ENCODE measurements around the gene RTTN. TPM values are rescaled to one million over a fixed set of nuclear protein-coding genes. Genes with fewer than 3 reads are reported as not detected.
"Not testable (repeated sequence)": the region's sequence is repeated elsewhere in the genome, so short reads cannot be mapped to it uniquely, and the experiment has no call there.

The RTTN gene
- total and polyA plus RNA-seq, 10 of the 15 experiments (the other 5 are each of a cell fraction or from before 2014, with no cell fraction given): 9.4 to 36.6 (median 15.7) TPM

DNA sequence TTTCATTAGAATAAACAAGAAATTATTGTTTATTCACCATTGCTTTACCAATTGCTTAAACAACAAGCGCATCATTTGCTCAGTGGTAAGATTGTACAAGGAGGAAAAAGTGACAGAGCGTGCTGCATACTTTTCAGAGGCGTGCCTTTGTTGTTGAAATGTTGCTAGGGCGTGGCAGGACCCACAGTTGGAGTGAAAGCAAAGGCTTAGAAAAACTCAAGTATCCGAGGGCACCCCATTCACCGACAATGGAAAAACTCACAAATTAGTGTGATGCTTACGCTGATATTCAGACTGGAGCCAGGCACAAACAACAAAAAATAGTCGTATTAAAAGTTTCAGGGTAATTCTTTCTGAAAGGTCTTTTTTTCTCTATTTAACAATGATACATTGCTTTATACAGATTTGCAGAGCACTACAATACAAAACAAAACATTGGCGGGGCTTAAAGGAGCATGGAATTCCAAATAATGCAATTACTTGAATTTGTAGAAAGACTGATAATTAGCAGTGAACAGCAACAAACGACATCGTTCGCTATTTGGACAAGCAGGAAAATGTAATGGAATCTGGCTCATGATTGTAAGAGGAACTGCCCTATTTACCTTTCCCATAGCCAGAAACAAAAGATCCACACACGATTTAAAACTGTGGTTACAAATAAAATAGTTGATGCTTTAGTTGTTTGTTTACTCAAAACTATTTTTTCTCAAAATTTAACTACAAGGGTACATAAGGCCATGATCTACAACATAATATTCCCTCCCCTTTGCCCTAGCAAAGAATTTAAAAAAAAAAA lies 37.8 kb upstream of the RTTN start (continued):
- TF ChIP-seq, protein P1, sequence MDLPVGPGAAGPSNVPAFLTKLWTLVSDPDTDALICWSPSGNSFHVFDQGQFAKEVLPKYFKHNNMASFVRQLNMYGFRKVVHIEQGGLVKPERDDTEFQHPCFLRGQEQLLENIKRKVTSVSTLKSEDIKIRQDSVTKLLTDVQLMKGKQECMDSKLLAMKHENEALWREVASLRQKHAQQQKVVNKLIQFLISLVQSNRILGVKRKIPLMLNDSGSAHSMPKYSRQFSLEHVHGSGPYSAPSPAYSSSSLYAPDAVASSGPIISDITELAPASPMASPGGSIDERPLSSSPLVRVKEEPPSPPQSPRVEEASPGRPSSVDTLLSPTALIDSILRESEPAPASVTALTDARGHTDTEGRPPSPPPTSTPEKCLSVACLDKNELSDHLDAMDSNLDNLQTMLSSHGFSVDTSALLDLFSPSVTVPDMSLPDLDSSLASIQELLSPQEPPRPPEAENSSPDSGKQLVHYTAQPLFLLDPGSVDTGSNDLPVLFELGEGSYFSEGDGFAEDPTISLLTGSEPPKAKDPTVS (IDR thresholded peaks at IDR 0.05; ENCODE audit: low read depth, low read length): no peak
- TF ChIP-seq, protein P2, sequence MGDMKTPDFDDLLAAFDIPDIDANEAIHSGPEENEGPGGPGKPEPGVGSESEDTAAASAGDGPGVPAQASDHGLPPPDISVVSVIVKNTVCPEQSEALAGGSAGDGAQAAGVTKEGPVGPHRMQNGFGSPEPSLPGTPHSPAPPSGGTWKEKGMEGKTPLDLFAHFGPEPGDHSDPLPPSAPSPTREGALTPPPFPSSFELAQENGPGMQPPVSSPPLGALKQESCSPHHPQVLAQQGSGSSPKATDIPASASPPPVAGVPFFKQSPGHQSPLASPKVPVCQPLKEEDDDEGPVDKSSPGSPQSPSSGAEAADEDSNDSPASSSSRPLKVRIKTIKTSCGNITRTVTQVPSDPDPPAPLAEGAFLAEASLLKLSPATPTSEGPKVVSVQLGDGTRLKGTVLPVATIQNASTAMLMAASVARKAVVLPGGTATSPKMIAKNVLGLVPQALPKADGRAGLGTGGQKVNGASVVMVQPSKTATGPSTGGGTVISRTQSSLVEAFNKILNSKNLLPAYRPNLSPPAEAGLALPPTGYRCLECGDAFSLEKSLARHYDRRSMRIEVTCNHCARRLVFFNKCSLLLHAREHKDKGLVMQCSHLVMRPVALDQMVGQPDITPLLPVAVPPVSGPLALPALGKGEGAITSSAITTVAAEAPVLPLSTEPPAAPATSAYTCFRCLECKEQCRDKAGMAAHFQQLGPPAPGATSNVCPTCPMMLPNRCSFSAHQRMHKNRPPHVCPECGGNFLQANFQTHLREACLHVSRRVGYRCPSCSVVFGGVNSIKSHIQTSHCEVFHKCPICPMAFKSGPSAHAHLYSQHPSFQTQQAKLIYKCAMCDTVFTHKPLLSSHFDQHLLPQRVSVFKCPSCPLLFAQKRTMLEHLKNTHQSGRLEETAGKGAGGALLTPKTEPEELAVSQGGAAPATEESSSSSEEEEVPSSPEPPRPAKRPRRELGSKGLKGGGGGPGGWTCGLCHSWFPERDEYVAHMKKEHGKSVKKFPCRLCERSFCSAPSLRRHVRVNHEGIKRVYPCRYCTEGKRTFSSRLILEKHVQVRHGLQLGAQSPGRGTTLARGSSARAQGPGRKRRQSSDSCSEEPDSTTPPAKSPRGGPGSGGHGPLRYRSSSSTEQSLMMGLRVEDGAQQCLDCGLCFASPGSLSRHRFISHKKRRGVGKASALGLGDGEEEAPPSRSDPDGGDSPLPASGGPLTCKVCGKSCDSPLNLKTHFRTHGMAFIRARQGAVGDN (IDR thresholded peaks at IDR 0.05): no peak
- no peak for TF ChIP-seq WRNIP1 (IDR thresholded peaks at IDR 0.05; ENCODE audit: borderline replicate concordance, low read depth, low read length)
- TF ChIP-seq DPF2 (IDR thresholded peaks at IDR 0.05): no peak
- TF ChIP-seq ZBTB40 (IDR thresholded peaks at IDR 0.05; ENCODE audit: borderline replicate concordance): no peak

- H3K4me1 ChIP-seq (ENCODE audit: control insufficient read depth, insufficient read depth, low read length); SMC1A ChIA-PET (ENCODE audit: uncharacterized antibody, unreplicated experiment); in situ Hi-C loops (cut with MboI); H3K36me3 ChIP-seq (ENCODE audit: control insufficient read depth in 2 of 2, insufficient read depth in 2 of 2, low read length in 1 of 2); H3K9me3 ChIP-seq (replicated peaks; ENCODE audit: control insufficient read depth, insufficient read depth, low read length); BruUV-seq (replicated peaks); H3K9ac ChIP-seq (ENCODE audit: control insufficient read depth, insufficient read depth, low read length); FAIRE-seq; H2AFZ ChIP-seq (ENCODE audit: control insufficient read depth, low read depth, low read length); CTCF ChIA-PET; POLR2A ChIA-PET; DNase-seq (ENCODE audit: low read depth, low spot score); H3K27me3 ChIP-seq (replicated peaks in 1 of 2; ENCODE audit: control insufficient read depth in 2 of 2, insufficient read depth in 2 of 2, low read length in 1 of 2); H3K4me3 ChIP-seq; H4K20me1 ChIP-seq (ENCODE audit: control insufficient read depth, insufficient read depth); H3K27ac ChIP-seq (ENCODE audit: control insufficient read depth, insufficient read depth); ATAC-seq; RAD21 ChIA-PET (ENCODE audit: unreplicated experiment); H3K79me2 ChIP-seq (ENCODE audit: control insufficient read depth, insufficient read depth, low read length); H3K4me2 ChIP-seq (ENCODE audit: control insufficient read depth, insufficient read depth); intact Hi-C loops (cut with micrococcal nuclease; ENCODE audit: unreplicated experiment): not testable (repeated sequence)
- 40% methylated on average over 7 of the region's 7 CpGs for WGBS (ENCODE audit: insufficient coverage, insufficient replicate concordance, low lambda C conversion rate, missing lambda C conversion rate)
These were observed 31.4 kb upstream of the RTTN start for GRCh38 chr18:70236921-70237320.
